NCI-H2029 treated with DMSO at 0.1 percent for 48 hours (cell line): ENCODE measurements around the gene SDHA.
"Not testable (repeated sequence)": the region's sequence is repeated elsewhere in the genome, so short reads cannot be mapped to it uniquely, and the experiment has no call there.

ENCODE experiments used
- DNase-seq: peaks from one replicate; lab custom pipeline; 2025; lab: John Stamatoyannopoulos, UW

The SDHA gene

GRCh38 chr5:222951-223715, 5.0 kb downstream of the SDHA start:
- not testable (repeated sequence) for DNase-seq

- no peak for DNase-seq
Observed at GRCh38 chr5:223791-224190, 5.7 kb downstream of the SDHA start.

- DNase-seq: no peak
Observed at GRCh38 chr5:225334-225733, 7.2 kb downstream of the SDHA start.

- not testable (repeated sequence) for DNase-seq
Observed at GRCh38 chr5:227375-227774, 9.3 kb downstream of the SDHA start.

GRCh38 chr5:228886-229285, 10.8 kb downstream of the SDHA start:
- no peak for DNase-seq

GRCh38 chr5:230711-231110, 12.6 kb downstream of the SDHA start:
- no peak for DNase-seq

- no peak for DNase-seq
Observed at GRCh38 chr5:231661-232060, 13.5 kb downstream of the SDHA start.

- DNase-seq: not testable (repeated sequence)
Observed at GRCh38 chr5:233426-233825, 15.3 kb downstream of the SDHA start.

- no peak for DNase-seq
Observed at GRCh38 chr5:234450-234849, 16.3 kb downstream of the SDHA start.

GRCh38 chr5:235527-235926, 17.4 kb downstream of the SDHA start:
- not testable (repeated sequence) for DNase-seq

GRCh38 chr5:237931-238330, 19.8 kb downstream of the SDHA start:
- DNase-seq: not testable (repeated sequence)

GRCh38 chr5:240550-240949, 22.4 kb downstream of the SDHA start:
- DNase-seq: not testable (repeated sequence)

GRCh38 chr5:241045-241669, 23.0 kb downstream of the SDHA start:
- DNase-seq: not testable (repeated sequence)

- DNase-seq: not testable (repeated sequence)
Observed at GRCh38 chr5:243683-244367, 25.7 kb downstream of the SDHA start.

GRCh38 chr5:245717-246116, 27.6 kb downstream of the SDHA start:
- DNase-seq: not testable (repeated sequence)

- DNase-seq: not testable (repeated sequence)
Observed at GRCh38 chr5:250396-250795, 32.3 kb downstream of the SDHA start.

GRCh38 chr5:251016-251415, 32.9 kb downstream of the SDHA start:
- not testable (repeated sequence) for DNase-seq

- not testable (repeated sequence) for DNase-seq
Observed at GRCh38 chr5:251538-251937, 33.4 kb downstream of the SDHA start.

GRCh38 chr5:251975-252374, 33.9 kb downstream of the SDHA start:
- DNase-seq: not testable (repeated sequence)

GRCh38 chr5:252546-252945, 34.4 kb downstream of the SDHA start:
- no peak for DNase-seq

- DNase-seq: not testable (repeated sequence)
Observed at GRCh38 chr5:254322-254721, 36.2 kb downstream of the SDHA start.

- DNase-seq: not testable (repeated sequence)
Observed at GRCh38 chr5:255116-255515, 37.0 kb downstream of the SDHA start.

- DNase-seq: not testable (repeated sequence)
Observed at GRCh38 chr5:256347-256746, 38.2 kb downstream of the SDHA start.
